SK-N-SH treated with all-trans-retinoic acid at 6 μM for 48 hours (cell line): ENCODE results near the gene WNT1.

ENCODE experiments used
- ARNTL ChIP-seq: fragments of 450-650 bp; formaldehyde crosslinking; IDR thresholded peaks from 2 replicates; pipeline ENCODE4 v1.5.0; 2020; ENCODE audit warnings: low read depth, mild to moderate bottlenecking, moderate library complexity, borderline replicate concordance
- OSR1 ChIP-seq: fragments of 250-450 bp; sonication (Bioruptor Pico); IDR thresholded peaks from 2 replicates; pipeline ENCODE4 v1.8.0; 2022; ENCODE audit warnings: moderate library complexity, mild to moderate bottlenecking, inconsistent platforms
- PATZ1 ChIP-seq: fragments of 250-450 bp; sonication (Bioruptor Pico); IDR thresholded peaks from 2 replicates; pipeline ENCODE4 v1.8.0; 2020; ENCODE audit warnings: mild to moderate bottlenecking, moderate library complexity, borderline replicate concordance
- PPARA ChIP-seq: fragments of 250-450 bp; sonication (Bioruptor Pico); IDR thresholded peaks from 2 replicates; pipeline ENCODE4 v1.5.0; 2020; ENCODE audit warnings: mild to moderate bottlenecking, borderline replicate concordance
- RARB ChIP-seq: fragments of 250-450 bp; sonication (Bioruptor Pico); IDR thresholded peaks from 2 replicates; pipeline ENCODE4 v1.8.0; 2021; ENCODE audit warnings: mild to moderate bottlenecking, moderate library complexity
- SNAI2 ChIP-seq: fragments of 250-450 bp; sonication (Bioruptor Pico); IDR thresholded peaks from 2 replicates; pipeline ENCODE4 v1.5.0; 2020; ENCODE audit warnings: mild to moderate bottlenecking, moderate library complexity
- TCF4 ChIP-seq: fragments of 250-450 bp; sonication (Bioruptor Pico); IDR thresholded peaks from 2 replicates; pipeline ENCODE4 v1.8.0; 2021; ENCODE audit warnings: mild to moderate bottlenecking, moderate library complexity, borderline replicate concordance
- TOX ChIP-seq: fragments of 250-450 bp; sonication (Bioruptor Pico); IDR thresholded peaks from 2 replicates; pipeline ENCODE4 v1.8.0; 2021; ENCODE audit warnings: mild to moderate bottlenecking, moderate library complexity, borderline replicate concordance
- ZC3H10 ChIP-seq: fragments of 250-450 bp; sonication (Bioruptor Pico); IDR thresholded peaks from 2 replicates; pipeline ENCODE4 v1.5.1; 2021; ENCODE audit warnings: mild to moderate bottlenecking, moderate library complexity
- ZFP30 ChIP-seq: fragments of 450-650 bp; formaldehyde crosslinking; IDR thresholded peaks from 2 replicates; pipeline ENCODE4 v1.5.0; 2022; ENCODE audit warnings: mild to moderate bottlenecking, moderate library complexity
- ZNF70 ChIP-seq: fragments of 450-650 bp; formaldehyde crosslinking; IDR thresholded peaks from 2 replicates; pipeline ENCODE4 v1.5.0; 2020; ENCODE audit warnings: mild to moderate bottlenecking, moderate library complexity
- TF ChIP-seq, protein P1 (sequence below): fragments of 250-450 bp; sonication (Bioruptor Pico); IDR thresholded peaks from 2 replicates; pipeline ENCODE4 v1.5.0; 2020; ENCODE audit warnings: mild to moderate bottlenecking, moderate library complexity

DNA sequence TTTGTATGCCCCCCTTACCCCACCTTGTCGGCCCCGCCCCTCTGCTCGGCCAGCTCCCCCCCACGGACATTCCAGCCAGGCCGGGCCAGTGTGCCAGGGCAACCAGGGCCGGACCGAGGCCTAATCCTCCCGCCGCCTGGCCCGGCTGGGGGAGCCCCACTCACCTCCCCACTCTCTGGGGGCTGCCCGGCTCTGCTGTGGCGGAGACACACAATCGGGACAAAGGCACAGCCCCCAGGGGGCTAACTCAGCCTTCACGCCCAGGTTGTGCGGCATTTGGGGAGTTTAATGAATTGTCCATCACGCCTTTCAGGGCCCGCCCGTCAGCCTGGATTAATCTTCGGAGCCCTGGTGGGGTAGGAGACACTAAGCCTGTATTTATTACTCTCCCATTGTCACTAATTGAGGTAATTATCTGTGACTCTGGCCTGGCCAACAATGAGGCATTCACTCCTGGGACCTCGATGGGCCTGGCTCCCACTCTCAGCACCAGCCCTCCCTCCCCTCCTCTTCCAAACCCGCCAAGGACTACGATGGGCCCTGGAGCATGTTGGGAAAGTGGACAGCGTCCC is 8.7 kb downstream of the WNT1 start:
- TF ChIP-seq, protein P1, sequence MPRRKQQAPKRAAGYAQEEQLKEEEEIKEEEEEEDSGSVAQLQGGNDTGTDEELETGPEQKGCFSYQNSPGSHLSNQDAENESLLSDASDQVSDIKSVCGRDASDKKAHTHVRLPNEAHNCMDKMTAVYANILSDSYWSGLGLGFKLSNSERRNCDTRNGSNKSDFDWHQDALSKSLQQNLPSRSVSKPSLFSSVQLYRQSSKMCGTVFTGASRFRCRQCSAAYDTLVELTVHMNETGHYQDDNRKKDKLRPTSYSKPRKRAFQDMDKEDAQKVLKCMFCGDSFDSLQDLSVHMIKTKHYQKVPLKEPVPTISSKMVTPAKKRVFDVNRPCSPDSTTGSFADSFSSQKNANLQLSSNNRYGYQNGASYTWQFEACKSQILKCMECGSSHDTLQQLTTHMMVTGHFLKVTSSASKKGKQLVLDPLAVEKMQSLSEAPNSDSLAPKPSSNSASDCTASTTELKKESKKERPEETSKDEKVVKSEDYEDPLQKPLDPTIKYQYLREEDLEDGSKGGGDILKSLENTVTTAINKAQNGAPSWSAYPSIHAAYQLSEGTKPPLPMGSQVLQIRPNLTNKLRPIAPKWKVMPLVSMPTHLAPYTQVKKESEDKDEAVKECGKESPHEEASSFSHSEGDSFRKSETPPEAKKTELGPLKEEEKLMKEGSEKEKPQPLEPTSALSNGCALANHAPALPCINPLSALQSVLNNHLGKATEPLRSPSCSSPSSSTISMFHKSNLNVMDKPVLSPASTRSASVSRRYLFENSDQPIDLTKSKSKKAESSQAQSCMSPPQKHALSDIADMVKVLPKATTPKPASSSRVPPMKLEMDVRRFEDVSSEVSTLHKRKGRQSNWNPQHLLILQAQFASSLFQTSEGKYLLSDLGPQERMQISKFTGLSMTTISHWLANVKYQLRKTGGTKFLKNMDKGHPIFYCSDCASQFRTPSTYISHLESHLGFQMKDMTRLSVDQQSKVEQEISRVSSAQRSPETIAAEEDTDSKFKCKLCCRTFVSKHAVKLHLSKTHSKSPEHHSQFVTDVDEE (CRISPR knock-in tag): no peak
- TF ChIP-seq TCF4 (CRISPR knock-in tag): no peak
- no peak for TF ChIP-seq ZFP30 (CRISPR knock-in tag)
- TF ChIP-seq OSR1: no peak
- no peak for TF ChIP-seq SNAI2
- no peak for TF ChIP-seq PATZ1 (CRISPR knock-in tag)
- TF ChIP-seq PPARA (CRISPR knock-in tag): no peak
- no peak for TF ChIP-seq ZC3H10
- TF ChIP-seq ARNTL (CRISPR knock-in tag): no peak
- no peak for TF ChIP-seq RARB (CRISPR knock-in tag)
- TF ChIP-seq TOX (CRISPR knock-in tag): no peak
- TF ChIP-seq ZNF70 (CRISPR knock-in tag): no peak
